MCF 10A (cell line): ENCODE data around the gene PAK6. TPM values are rescaled to one million over a fixed set of nuclear protein-coding genes. Genes with fewer than 3 reads are reported as not detected.

Source experiments
- Bru-seq: library from RNA; stranded (reverse); fragments of 400-500 nt; gene quantifications from one replicate; lab custom pipeline; 2021; lab: Mats Ljungman, UMichigan
- BruChase-seq, 2 experiments: library from RNA; stranded (reverse); fragments of 400-500 nt; gene quantifications; one replicate each; lab custom pipeline; 2021; lab: Mats Ljungman, UMichigan
- BruUV-seq: library from RNA; stranded (reverse); fragments of 400-500 nt; replicated peaks from 2 replicates; lab custom pipeline; 2021; lab: Mats Ljungman, UMichigan
- CTCF ChIA-PET: fragments of 300-600 bp; sonication (Branson Sonifier 250); formaldehyde crosslinking; extraction: SDS; loops from one replicate; lab custom pipeline; 2021; ENCODE audit warnings: antibody characterized with exemption, inconsistent platforms; lab: Yijun Ruan, JAX
- POLR2A ChIA-PET: fragments of 300-600, 350-650 bp; sonication (Branson Sonifier 250); formaldehyde crosslinking; extraction: SDS; loops from one replicate; lab custom pipeline; 2020; ENCODE audit warnings: antibody characterized with exemption, inconsistent platforms; lab: Yijun Ruan, JAX
- DNase-seq: peaks from one replicate; pipeline ENCODE4 v3.0.0-alpha.2; 2018; ENCODE audit not compliant: unreplicated experiment
- H3K27ac Mint-ChIP-seq: one replicate; pipeline ENCODE4 v1.8.0; 2022; ENCODE audit warnings: mild to moderate bottlenecking, low read depth, mixed read lengths; ENCODE audit not compliant: unreplicated experiment
- H3K27me3 Mint-ChIP-seq: one replicate; pipeline ENCODE4 v1.8.0; 2022; ENCODE audit warnings: mixed read lengths; ENCODE audit not compliant: insufficient read depth, unreplicated experiment
- H3K36me3 Mint-ChIP-seq: one replicate; pipeline ENCODE4 v1.8.0; 2022; ENCODE audit warnings: mild to moderate bottlenecking, moderate library complexity, mixed read lengths; ENCODE audit not compliant: insufficient read depth, unreplicated experiment
- H3K4me1 Mint-ChIP-seq: one replicate; pipeline ENCODE4 v1.8.0; 2022; ENCODE audit warnings: mixed read lengths; ENCODE audit not compliant: insufficient read depth, unreplicated experiment
- H3K4me3 Mint-ChIP-seq: one replicate; pipeline ENCODE4 v1.8.0; 2022; ENCODE audit warnings: mild to moderate bottlenecking, moderate library complexity, mixed read lengths; ENCODE audit not compliant: unreplicated experiment
- H3K9me3 Mint-ChIP-seq: one replicate; pipeline ENCODE4 v1.8.0; 2022; ENCODE audit warnings: mixed read lengths; ENCODE audit not compliant: unreplicated experiment
- CTCF ChIP-seq: fragments of 200-600 bp; IDR thresholded peaks from one replicate; pipeline ENCODE4 v1.8.0; 2022; ENCODE audit warnings: antibody characterized with exemption, mild to moderate bottlenecking; ENCODE audit not compliant: unreplicated experiment
- intact Hi-C: fragments of 100-400 bp; cut with micrococcal nuclease; formaldehyde crosslinking; loops from 2 replicates; pipeline ENCODE4 v1.14.1; 2022
- long read RNA-seq: library from polyadenylated mRNA; stranded (forward); transcript quantifications from one replicate; pipeline ENCODE4 v2.0.0, GENCODE V29; 2022
- total RNA-seq: library from RNA; stranded (reverse); gene quantifications from 2 replicates; pipeline ENCODE4 v1.2.3, GENCODE V29; 2022

The PAK6 gene
- total RNA-seq (9.3 and 9.5 TPM in 2 replicates), Bru-seq, nascent RNA (percentile 50 among the genes with signal in this experiment), BruChase-seq, experiment 1, labeled RNA remaining after a 6-hour chase (percentile 68 among the genes with signal in this experiment), BruChase-seq, experiment 2, labeled RNA remaining after a 2-hour chase (percentile 65 among the genes with signal in this experiment)
- long read RNA-seq, full-length matches to known transcripts = 8 of 16 reads
- long read RNA-seq, partial matches to known transcripts = 3 of 16 reads
- long read RNA-seq, other reads (novel, unspliced or antisense) = 5 of 16 reads

GRCh38 chr15:40238532-40239403, at the start of gene PAK6:
PAK6 (plus strand) TSS chr15:40239063; CDS start chr15:40264786, 25,723 bp downstream.
- intact Hi-C loops = no loop called here
- no peak for TF ChIP-seq CTCF
- CTCF ChIA-PET = interaction anchor here (0.6 to 8.8 kb wide), 18 partner anchors 7 to 505 kb away, joined by 3 to 127 read pairs (median 4); no protein-coding TSS in a partner anchor
- peak within 1 kb of the TSS; percentile 67 for H3K27ac Mint-ChIP-seq
- TSS peak; percentile 22 for BruUV-seq
- no peaks in the 10 kb centered on the region for H3K27me3 Mint-ChIP-seq
- peak within 1 kb of the TSS; percentile 73 for H3K4me3 Mint-ChIP-seq
- H3K9me3 Mint-ChIP-seq = no peaks in the 10 kb centered on the region
- peaks cover 50% of the 10 kb centered on the region for H3K4me1 Mint-ChIP-seq
- H3K36me3 Mint-ChIP-seq = peaks cover 11% of the 10 kb centered on the region
- peak; percentile 95 for DNase-seq
- POLR2A ChIA-PET = interaction anchor here (0.8 to 4.0 kb wide), 16 partner anchors 10 to 417 kb away, joined by 3 to 42 read pairs (median 6); partner anchors contain the start of genes BAHD1, INAFM2 and IVD

- intact Hi-C loops = loop anchor here (5.0 to 10.0 kb wide), 3 partner anchors 86 to 406 kb away; partner anchors contain the start of genes BMF and FSIP1
Measured at GRCh38 chr15:40190591-40190990, 48.3 kb upstream of the PAK6 start.

GRCh38 chr15:40192942-40193341, 45.9 kb upstream of the PAK6 start:
- Mint-ChIP-seq H3K27me3 (no peaks in the 10 kb centered on the region), H3K9me3 (no peaks in the 10 kb centered on the region), H3K36me3 (peaks cover 21% of the 10 kb centered on the region), H3K27ac (peak overlapping the region; percentile 33), H3K4me1 (peaks cover 6% of the 10 kb centered on the region), H3K4me3 (no peak overlapping the region)
- BruUV-seq = no TSS peak
- POLR2A ChIA-PET = no interaction called here
- CTCF ChIA-PET = interaction anchor here (0.6 kb wide), 1 partner anchor 686 kb away, joined by 3 read pairs; no protein-coding TSS in a partner anchor
- DNase-seq = peak; percentile 24
- TF ChIP-seq CTCF = no peak
- intact Hi-C loops = loop anchor here (5.0 to 10.0 kb wide), 3 partner anchors 88 to 408 kb away; partner anchors contain the start of genes BMF and FSIP1

More at GRCh38 chr15:40190591-40190990, 48.3 kb upstream of the PAK6 start:
- Mint-ChIP-seq H3K9me3 (no peaks in the 10 kb centered on the region), H3K27me3 (no peaks in the 10 kb centered on the region), H3K4me1 (peaks cover 6% of the 10 kb centered on the region), H3K4me3 (no peak overlapping the region), H3K27ac (no peak overlapping the region), H3K36me3 (peaks cover 21% of the 10 kb centered on the region)
- ChIA-PET POLR2A (interaction anchor here (1.9 kb wide), 1 partner anchor 152 kb away, joined by 5 read pairs; the partner anchor contains the start of gene SRP14), CTCF (interaction anchor here (0.7 kb wide), 2 partner anchors 187 to 284 kb away, joined by 3 to 4 read pairs; no protein-coding TSS in a partner anchor)
- no TSS peak for BruUV-seq
- peak; percentile 48 for DNase-seq
- TF ChIP-seq CTCF = no peak
